Stimulated activated CD4-positive, alpha-beta T cell treated with anti-CD3 and anti-CD28 coated beads, Interleukin-15, amount 100 ng/mL, for 24 hours (primary cell): ENCODE data around the gene NUBP1.
"Not testable (repeated sequence)": the region's sequence is repeated elsewhere in the genome, so short reads cannot be mapped to it uniquely, and the experiment has no call there.

Source experiments
- DNase-seq: peaks from one replicate; pipeline ENCODE4 v3.0.0-alpha.2; 2020

The NUBP1 gene

GRCh38 chr16:10752843-10753523 is 9.3 kb downstream of the NUBP1 start:
- no peak for DNase-seq

DNA sequence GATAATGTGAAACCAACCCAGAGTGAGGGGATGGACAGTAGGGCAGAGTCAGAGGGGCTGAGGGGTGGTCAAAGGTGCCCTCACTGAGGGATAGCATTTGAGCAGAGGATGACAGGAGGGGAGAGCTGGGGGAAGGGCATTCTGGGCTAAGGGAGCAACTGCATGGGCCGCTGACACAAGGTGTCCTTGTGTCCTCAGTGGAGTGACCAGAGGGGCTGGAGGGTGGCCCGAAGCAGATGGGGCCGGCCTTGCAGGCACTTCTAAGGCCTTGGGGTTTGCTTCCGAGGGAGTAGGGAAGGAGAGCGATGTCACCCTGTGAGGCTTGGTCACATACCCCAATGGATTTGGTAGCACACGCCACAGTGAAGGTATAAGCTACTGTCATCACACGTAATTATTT is 10.0 kb downstream of the NUBP1 start:
- DNase-seq, result no peak

DNA sequence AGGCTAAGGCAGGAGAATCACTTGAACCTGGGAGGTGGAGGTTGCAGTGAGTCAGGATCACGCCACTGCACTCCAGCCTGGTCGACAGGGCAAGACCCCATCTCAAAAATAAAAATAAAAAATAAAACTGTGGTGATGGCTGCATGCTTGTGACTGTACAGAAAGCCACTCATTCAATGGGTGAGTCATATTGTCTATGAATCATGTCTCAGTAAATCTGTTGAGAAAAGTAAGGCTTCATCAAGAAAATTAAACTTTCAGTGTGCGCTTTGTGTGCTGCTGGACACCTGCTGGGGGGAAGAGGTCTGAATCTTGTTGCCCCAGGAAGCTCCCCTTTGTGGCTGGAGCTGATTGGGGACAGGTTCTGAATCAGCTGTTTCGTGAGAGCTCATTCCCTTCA is 11.3 kb downstream of the NUBP1 start:
- DNase-seq, result no peak

- DNase-seq, result no peak
These were observed 12.9 kb downstream of the NUBP1 start for GRCh38 chr16:10756574-10756973.

- no peak for DNase-seq
These were observed 17.2 kb downstream of the NUBP1 start for GRCh38 chr16:10760858-10761257.

DNA sequence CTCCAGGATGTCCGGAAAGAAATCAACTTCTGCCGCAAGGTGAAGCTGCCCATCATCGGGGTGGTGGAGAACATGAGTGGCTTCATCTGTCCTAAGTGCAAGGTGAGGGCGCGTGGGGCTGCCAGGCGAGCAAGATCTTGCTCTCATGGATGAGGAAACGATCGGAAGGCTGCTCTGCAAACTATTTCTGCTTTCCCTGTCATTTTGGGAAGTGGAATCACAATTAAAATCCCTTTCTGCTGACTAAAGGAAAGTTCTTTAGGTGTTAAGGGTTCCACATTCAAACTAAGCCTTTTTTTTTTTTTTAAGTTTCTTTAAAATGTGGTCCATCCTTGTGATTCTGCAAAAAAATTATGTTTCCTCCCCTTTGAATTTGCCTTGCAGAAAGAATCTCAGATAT is 17.7 kb downstream of the NUBP1 start:
- no peak for DNase-seq

- no peak for DNase-seq
These were observed 18.8 kb downstream of the NUBP1 start for GRCh38 chr16:10762336-10763016.

- DNase-seq, result no peak
These were observed 19.8 kb downstream of the NUBP1 start for GRCh38 chr16:10763456-10763855.

- DNase-seq, result no peak
These were observed 22.1 kb downstream of the NUBP1 start for GRCh38 chr16:10765772-10766171.

DNA sequence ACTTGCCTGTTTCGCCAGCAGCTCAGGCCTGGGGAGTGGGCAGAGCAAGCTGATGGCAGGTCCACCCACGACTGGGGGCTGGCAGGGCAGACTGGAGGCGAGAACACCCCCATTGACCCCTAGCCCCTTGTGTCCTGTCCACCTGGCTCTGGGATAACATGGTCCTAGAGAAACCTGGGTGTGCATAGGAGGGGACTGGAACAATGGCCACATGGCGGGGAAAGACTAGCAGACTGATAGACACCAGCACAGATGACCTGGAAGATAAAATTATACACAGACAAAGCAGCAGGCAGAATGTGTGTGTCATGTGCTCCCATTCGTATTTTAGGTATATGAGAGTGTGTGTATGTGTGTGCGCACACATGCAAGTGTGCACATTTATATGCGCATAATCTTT is 23.5 kb downstream of the NUBP1 start:
- no peak for DNase-seq

DNA sequence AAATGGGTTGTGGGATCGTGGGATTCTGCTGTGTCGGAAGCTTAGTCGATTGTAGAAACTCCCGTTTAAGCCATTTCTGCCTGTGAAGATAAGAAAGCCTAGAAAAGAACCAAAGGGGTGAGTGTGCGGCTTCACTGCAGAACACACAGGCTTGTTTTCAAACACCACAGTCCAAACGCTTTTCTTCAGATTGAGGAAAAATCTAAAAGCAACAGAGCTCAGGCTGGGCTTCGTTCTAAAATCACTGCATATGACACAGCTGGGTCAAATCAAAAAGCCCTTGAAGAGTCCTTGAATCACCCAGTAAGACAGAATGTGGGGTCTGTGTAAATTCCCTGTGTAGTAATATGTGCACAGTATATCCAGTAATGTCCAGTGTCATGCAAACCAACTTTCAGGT is 25.7 kb downstream of the NUBP1 start:
- DNase-seq, result no peak

GRCh38 chr16:10770907-10771306 is 27.3 kb downstream of the NUBP1 start:
- DNase-seq, result no peak

DNA sequence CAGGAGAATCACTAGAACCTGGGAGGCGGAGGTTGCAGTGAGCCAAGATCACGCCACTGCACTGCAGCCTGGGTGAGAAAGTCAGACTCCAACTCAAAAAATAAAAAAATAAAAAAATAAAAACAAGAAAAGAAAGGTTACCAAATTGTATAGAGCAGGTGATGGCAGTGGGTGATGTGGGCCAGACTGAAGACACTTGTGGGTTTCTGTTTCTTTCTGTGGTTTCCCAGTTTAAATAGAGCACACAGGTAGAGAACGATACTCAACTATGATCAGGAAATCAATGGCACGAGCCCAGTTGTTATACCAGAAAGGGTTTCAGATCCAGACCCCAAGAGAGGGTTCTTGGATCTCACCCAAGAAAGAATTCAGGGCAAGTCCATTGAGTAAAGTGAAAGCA is 32.6 kb downstream of the NUBP1 start:
- DNase-seq, result no peak

- not testable (repeated sequence) for DNase-seq
These were observed 33.3 kb downstream of the NUBP1 start for GRCh38 chr16:10776923-10777322.

- no peak for DNase-seq
These were observed 33.7 kb downstream of the NUBP1 start for GRCh38 chr16:10777356-10777755.

GRCh38 chr16:10779908-10780307 is 36.3 kb downstream of the NUBP1 start:
- not testable (repeated sequence) for DNase-seq

- no peak for DNase-seq
These were observed 37.0 kb downstream of the NUBP1 start for GRCh38 chr16:10780628-10781027.

DNA sequence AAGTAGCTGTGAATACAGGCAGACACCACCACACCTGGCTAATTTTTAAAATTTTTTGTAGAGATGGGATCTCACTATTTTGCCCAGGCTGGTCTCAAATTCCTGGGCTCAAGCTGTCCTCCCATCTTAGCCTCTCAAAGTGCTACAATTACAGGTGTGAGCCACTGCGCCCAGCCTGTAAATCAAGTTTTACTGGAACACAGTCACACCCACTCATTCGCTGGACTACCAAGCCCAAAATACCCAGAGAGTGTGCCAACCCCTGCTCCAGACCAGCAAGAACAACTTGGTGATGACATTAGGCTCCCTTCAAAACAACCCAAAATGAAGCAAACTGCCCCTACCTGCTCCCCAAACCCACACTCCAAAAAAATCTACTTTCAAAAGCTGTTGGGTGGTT is 39.0 kb downstream of the NUBP1 start:
- no peak for DNase-seq

GRCh38 chr16:10787304-10787703 is 43.7 kb downstream of the NUBP1 start:
- no peak for DNase-seq

GRCh38 chr16:10788630-10789029 is 45.0 kb downstream of the NUBP1 start:
- DNase-seq, result not testable (repeated sequence)

DNA sequence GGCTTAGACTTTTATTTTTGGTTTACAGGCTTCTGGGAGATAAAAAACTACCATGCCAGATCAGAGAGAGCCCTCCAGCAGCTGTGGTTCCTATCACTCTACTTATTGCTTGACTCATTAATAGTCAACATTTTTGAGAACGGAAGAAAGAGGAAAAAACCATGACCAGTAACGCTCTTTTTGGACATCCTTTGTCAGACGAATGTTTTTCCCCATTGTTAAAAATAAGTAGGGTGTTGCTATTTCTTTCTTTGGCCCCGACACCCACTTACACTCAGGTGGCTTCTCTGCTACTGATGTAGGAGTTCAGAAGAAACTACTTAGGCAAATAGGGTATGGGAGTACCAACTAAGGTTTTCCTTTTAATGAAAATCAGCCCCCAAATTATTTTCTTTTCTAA is 47.4 kb downstream of the NUBP1 start:
- no peak for DNase-seq

- no peak for DNase-seq
These were observed 56.1 kb downstream of the NUBP1 start for GRCh38 chr16:10799736-10800135.

GRCh38 chr16:10805334-10805733 is 61.7 kb downstream of the NUBP1 start:
- no peak for DNase-seq

- DNase-seq, result no peak
These were observed 63.1 kb downstream of the NUBP1 start for GRCh38 chr16:10806698-10807097.

GRCh38 chr16:10808218-10808617 is 64.6 kb downstream of the NUBP1 start:
- DNase-seq, result no peak
